ENCODE measurements around the gene RAPGEF4. TPM values are rescaled to one million over a fixed set of nuclear protein-coding genes. Genes with fewer than 3 reads are reported as not detected.

The RAPGEF4 gene
- total and polyA plus RNA-seq, 2 of the 4 experiments (the other 2 are of a cell fraction), result 1.7 to 3.2 TPM

- Histone ChIP-seq H2BK120ac (ENCODE audit: low read depth, low read length) (no peak overlapping the region), H3K9me1 (ENCODE audit: insufficient read depth, low read length) (peaks cover 3% of the 10 kb centered on the region; the same call in 1 of the 2 replicates), H3K4me1 (ENCODE audit: control insufficient read depth, insufficient read depth, low read length) (peaks cover 6% of the 10 kb centered on the region), H3K36me3 (ENCODE audit: control insufficient read depth, insufficient read depth, low read length) (no peaks in the 10 kb centered on the region; the same call in 1 of the 2 replicates), H3K14ac (replicated peaks; ENCODE audit: low read depth, low read length) (no peak overlapping the region; the same call in 1 of the 2 replicates), H3K56ac (ENCODE audit: extremely low read depth, insufficient read depth, low read length) (no peak overlapping the region), H3K23ac (ENCODE audit: low read depth, low read length) (no peak overlapping the region), H4K8ac (ENCODE audit: low read depth in 2 of 2, low read length in 2 of 2) (no peak overlapping the region), H3K9me3 (ENCODE audit: control insufficient read depth, insufficient read depth, low read length) (no peaks in the 10 kb centered on the region), H2AK5ac (ENCODE audit: low read depth, low read length) (no peak overlapping the region), H3K4ac (ENCODE audit: low read depth, low read length) (no peak overlapping the region), H4K20me1 (ENCODE audit: insufficient read depth, low read length) (peaks cover 3% of the 10 kb centered on the region; the same call in 1 of the 2 replicates), H3K9ac (ENCODE audit: low read depth, low read length) (no peak overlapping the region), H4K5ac (ENCODE audit: low read depth, low read length) (no peak overlapping the region), H2AFZ (replicated peaks; ENCODE audit: low read length, poor library complexity) (no peak overlapping the region), H2BK5ac (ENCODE audit: low read depth, low read length, poor library complexity, severe bottlenecking) (no peak overlapping the region), H4K91ac (ENCODE audit: insufficient read depth, low read depth, low read length) (no peak overlapping the region), H3K79me1 (ENCODE audit: low read depth in 1 of 2, low read length in 2 of 2) (no peaks in the 10 kb centered on the region), H3K18ac (ENCODE audit: low read depth, low read length) (no peak overlapping the region), H2BK20ac (ENCODE audit: low read depth, low read length) (no peak overlapping the region), H3K27ac (ENCODE audit: insufficient read depth, low read length) (no peak overlapping the region), H2AK9ac (replicated peaks; ENCODE audit: low read depth, low read length, poor library complexity) (no peak overlapping the region), H3K4me2 (ENCODE audit: low read depth, low read length) (no peak overlapping the region), H3K27me3 (ENCODE audit: control insufficient read depth, insufficient read depth, low read length) (no peaks in the 10 kb centered on the region), H3K4me3 (ENCODE audit: insufficient read depth, low read depth, low read length) (no peak overlapping the region), H2BK15ac (ENCODE audit: low read depth, low read length) (no peak overlapping the region)
- intact Hi-C loops (cut with micrococcal nuclease), result loop anchor here (5.0 kb wide), 1 partner anchor 42 kb away; no protein-coding TSS in a partner anchor
- ChIA-PET CTCF (no interaction called here), POLR2A (ENCODE audit: unreplicated experiment) (no interaction called here)
- ATAC-seq (ENCODE audit: low read depth) (no peak), DNase-seq (no peak)
- no CpG with 5 or more reads among the region's 4 CpGs for WGBS, 2 experiments (ENCODE audit: extremely low coverage in 2 of 2, insufficient read length in 1 of 2)
- in situ Hi-C loops (cut with MboI; ENCODE audit: low sequenced_read_pairs), result no loop called here
- no TSS peak for BruUV-seq (replicated peaks)
- dilution Hi-C loops (cut with HindIII; ENCODE audit: low sequenced_read_pairs, unreplicated experiment), result no loop called here
- no peak for TF ChIP-seq MAZ (IDR thresholded peaks at IDR 0.05; ENCODE audit: borderline replicate concordance, low read depth, low read length)
These were observed 188.5 kb downstream of the RAPGEF4 start for GRCh38 chr2:172924097-172924660.

Data from IMR-90 (cell line).